ENCODE results near the gene ACER3.
"Not testable (repeated sequence)": the region's sequence is repeated elsewhere in the genome, so short reads cannot be mapped to it uniquely, and the experiment has no call there.

- not testable (repeated sequence) for TF ChIP-seq TAF1 (IDR thresholded peaks at IDR 0.05; ENCODE audit: low read depth); POLR2AphosphoS5 (IDR thresholded peaks at IDR 0.05)
These were observed 157.7 kb downstream of the ACER3 start for GRCh38 chr11:77018396-77018924.
